SK-N-MC (cell line): ENCODE results near the gene DCUN1D4.
"Not testable (repeated sequence)": the region's sequence is repeated elsewhere in the genome, so short reads cannot be mapped to it uniquely, and the experiment has no call there.

Source experiments
- DNase-seq: peaks from one replicate; pipeline ENCODE4 v3.0.0-alpha.2; 2011; ENCODE audit warnings: low read depth, low spot score
- H3K27ac ChIP-seq: fragments of 200-600 bp; sonication (generic); 2 replicates; pipeline ENCODE4 v1.5.1; 2016; ENCODE audit warnings: mixed run types
- H3K36me3 ChIP-seq: fragments of 200-600 bp; sonication (generic); 2 replicates; pipeline ENCODE4 v1.6.1; 2017; ENCODE audit warnings: antibody characterized with exemption, low read length, mixed read lengths; ENCODE audit not compliant: insufficient read depth
- H3K4me3 ChIP-seq: fragments of 200-600 bp; sonication (generic); 2 replicates; pipeline ENCODE4 v1.5.1; 2016
- H3K9ac ChIP-seq: fragments of 200-600 bp; sonication (generic); 2 replicates; pipeline ENCODE4 v1.8.0; 2017; ENCODE audit warnings: mixed run types, mixed read lengths; ENCODE audit not compliant: insufficient read length
- H3K9me3 ChIP-seq: fragments of 200-600 bp; sonication (generic); 2 replicates; pipeline ENCODE4 v1.6.1; 2017; ENCODE audit warnings: low read depth, mild to moderate bottlenecking, antibody characterized with exemption, low read length, moderate library complexity, mixed read lengths
- EZH2 ChIP-seq: fragments of 200-600 bp; sonication (generic); IDR thresholded peaks from one replicate; pipeline ENCODE4 v1.6.1; 2017; ENCODE audit warnings: antibody characterized with exemption
- FOXP2 ChIP-seq: optimal IDR thresholded peaks from 2 replicates; pipeline ENCODE3; 2011; ENCODE audit warnings: mild to moderate bottlenecking, moderate library complexity; ENCODE audit not compliant: insufficient read depth; ENCODE audit errors: extremely low read length, control extremely low read depth
- POLR2AphosphoS5 ChIP-seq: IDR thresholded peaks from 2 replicates; pipeline ENCODE4 v1.6.1; 2012; ENCODE audit warnings: mild to moderate bottlenecking, low read depth, low read length, borderline replicate concordance

DCUN1D4 gene

GRCh38 chr4:51874551-51874950, 31.6 kb downstream of the DCUN1D4 start:
- TF ChIP-seq EZH2 (no peak), FOXP2 (no peak), POLR2AphosphoS5 (no peak)
- H3K27ac ChIP-seq = no peak overlapping the region
- no peak overlapping the region for H3K4me3 ChIP-seq
- H3K9me3 ChIP-seq = no peaks in the 10 kb centered on the region
- H3K36me3 ChIP-seq = peaks cover 45% of the 10 kb centered on the region
- H3K9ac ChIP-seq = no peak overlapping the region
- no peak for DNase-seq

DNA sequence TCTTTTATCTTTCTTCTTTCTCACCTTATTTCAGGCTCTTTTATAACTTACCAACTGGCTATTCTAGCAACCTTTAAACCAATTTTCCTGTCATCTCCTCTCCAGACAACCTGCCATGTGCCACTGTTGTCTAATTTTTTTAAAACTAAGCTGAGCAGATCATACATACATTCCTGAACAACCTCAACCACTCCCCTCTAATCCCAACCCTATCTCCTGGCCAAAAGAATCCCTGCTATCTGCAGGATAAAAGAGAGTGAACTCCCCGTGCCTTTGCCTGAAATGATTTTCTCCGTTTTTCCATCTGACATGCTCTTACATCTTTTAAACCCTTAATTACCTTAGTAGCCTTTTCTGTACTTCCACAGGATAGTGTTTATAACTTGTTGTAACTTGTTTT, 35.5 kb downstream of the DCUN1D4 start:
- TF ChIP-seq POLR2AphosphoS5 (no peak), FOXP2 (no peak), EZH2 (no peak)
- no peak overlapping the region for H3K9ac ChIP-seq
- no peak overlapping the region for H3K27ac ChIP-seq
- peaks cover 34% of the 10 kb centered on the region for H3K36me3 ChIP-seq
- no peak overlapping the region for H3K4me3 ChIP-seq
- no peak for DNase-seq
- H3K9me3 ChIP-seq = no peaks in the 10 kb centered on the region

DNA sequence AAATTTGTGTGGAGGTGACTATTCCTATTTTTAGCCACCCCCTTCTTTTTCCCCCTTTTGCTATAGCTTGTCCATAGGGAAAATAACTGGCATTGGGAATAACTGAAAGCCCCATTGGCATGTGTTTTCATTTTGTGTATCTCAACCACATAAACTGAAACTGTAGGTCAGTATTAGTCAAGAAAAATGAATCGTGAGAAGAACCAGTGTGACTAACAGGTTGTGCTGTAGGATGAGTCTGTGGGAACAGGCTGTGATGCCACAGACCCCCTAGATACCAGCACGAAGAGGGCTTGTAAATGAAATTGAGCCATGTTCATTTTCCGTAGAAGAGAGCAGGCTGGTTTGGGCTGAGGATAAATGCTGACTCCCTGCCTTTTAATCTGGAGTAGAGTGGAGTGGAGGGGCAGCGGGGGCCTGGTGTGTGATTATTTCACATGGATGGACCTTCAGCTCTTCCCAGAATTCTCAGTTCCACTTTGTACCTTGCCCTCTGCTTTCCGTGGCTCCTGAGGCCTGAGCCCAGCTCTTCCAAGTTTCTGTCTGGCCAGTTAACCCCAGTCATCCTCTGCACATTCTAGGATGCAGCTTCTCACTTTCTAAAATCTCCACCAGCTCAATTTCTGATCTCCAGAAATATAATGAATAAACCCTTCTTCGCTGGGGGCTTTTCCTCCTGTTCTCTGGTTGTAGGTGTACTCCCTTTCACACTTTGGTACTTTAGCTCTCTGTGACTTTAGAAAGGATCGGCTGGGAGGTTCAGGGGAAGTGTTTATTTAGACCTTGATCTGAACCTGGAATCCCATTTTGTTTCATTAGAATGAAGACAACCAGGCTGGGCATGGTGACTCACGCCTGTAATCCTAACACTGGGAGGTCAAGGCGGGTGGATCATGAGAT, 37.3 kb downstream of the DCUN1D4 start:
- no peak for DNase-seq
- no peak overlapping the region for H3K9ac ChIP-seq
- no peak overlapping the region for H3K4me3 ChIP-seq
- no peak for TF ChIP-seq FOXP2
- no peak for TF ChIP-seq EZH2
- no peak for TF ChIP-seq POLR2AphosphoS5
- no peaks in the 10 kb centered on the region for H3K9me3 ChIP-seq
- no peak overlapping the region for H3K27ac ChIP-seq
- H3K36me3 ChIP-seq = peaks cover 21% of the 10 kb centered on the region

DNA sequence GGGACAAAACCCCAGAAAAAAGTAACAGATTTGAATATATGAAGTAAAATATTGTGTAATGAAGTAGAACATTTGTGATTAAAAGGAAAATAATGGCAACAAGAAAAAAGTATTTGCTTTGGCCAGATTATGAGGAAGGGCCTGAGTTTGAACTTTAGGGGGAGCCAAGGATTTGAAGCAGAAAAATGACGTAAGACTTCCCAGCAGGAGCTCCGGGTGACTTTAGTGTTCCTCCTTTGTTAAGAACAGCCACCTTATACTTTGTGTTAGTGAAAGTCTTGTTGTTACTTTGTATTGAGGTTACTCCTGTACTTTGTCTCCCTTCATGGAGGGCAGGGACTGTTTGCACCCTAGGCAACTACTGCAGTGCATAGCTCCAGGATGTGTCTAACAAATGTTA, 41.1 kb downstream of the DCUN1D4 start:
- DNase-seq = no peak
- H3K4me3 ChIP-seq = no peak overlapping the region
- H3K9me3 ChIP-seq = no peaks in the 10 kb centered on the region
- peaks cover 12% of the 10 kb centered on the region for H3K36me3 ChIP-seq
- TF ChIP-seq POLR2AphosphoS5 (no peak), EZH2 (no peak), FOXP2 (no peak)
- no peak overlapping the region for H3K9ac ChIP-seq
- no peak overlapping the region for H3K27ac ChIP-seq

- Histone ChIP-seq H3K27ac (no peak overlapping the region), H3K36me3 (peaks cover 17% of the 10 kb centered on the region), H3K9me3 (no peaks in the 10 kb centered on the region), H3K9ac (no peak overlapping the region), H3K4me3 (no peak overlapping the region)
- DNase-seq = no peak
- TF ChIP-seq EZH2 = no peak
- no peak for TF ChIP-seq POLR2AphosphoS5
- TF ChIP-seq FOXP2 = no peak
Observed at GRCh38 chr4:51884606-51885005, 41.7 kb downstream of the DCUN1D4 start.

DNA sequence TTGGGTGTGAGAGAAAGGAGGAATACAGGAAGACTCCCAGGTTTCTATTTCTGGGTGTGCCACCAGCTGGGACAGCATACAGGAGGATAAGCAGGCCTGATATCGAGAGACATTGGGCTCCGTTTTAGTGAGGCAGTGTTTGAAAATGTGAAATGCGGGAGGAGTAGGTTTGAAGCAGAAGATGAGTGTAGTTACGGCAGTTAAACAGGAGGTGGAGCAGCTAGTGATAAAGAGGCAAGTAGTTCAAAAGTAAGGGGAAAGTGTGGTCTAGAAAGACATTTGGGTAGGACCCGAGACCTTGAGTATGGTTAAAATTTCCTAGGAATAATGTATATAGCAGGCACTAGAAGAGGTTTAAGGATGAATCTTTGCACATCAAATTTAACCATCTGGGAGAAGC, 42.4 kb downstream of the DCUN1D4 start:
- no peak overlapping the region for H3K27ac ChIP-seq
- H3K9ac ChIP-seq = no peak overlapping the region
- no peaks in the 10 kb centered on the region for H3K9me3 ChIP-seq
- no peak overlapping the region for H3K4me3 ChIP-seq
- TF ChIP-seq FOXP2 (no peak), EZH2 (no peak), POLR2AphosphoS5 (no peak)
- no peak for DNase-seq
- H3K36me3 ChIP-seq = peaks cover 17% of the 10 kb centered on the region

DNA sequence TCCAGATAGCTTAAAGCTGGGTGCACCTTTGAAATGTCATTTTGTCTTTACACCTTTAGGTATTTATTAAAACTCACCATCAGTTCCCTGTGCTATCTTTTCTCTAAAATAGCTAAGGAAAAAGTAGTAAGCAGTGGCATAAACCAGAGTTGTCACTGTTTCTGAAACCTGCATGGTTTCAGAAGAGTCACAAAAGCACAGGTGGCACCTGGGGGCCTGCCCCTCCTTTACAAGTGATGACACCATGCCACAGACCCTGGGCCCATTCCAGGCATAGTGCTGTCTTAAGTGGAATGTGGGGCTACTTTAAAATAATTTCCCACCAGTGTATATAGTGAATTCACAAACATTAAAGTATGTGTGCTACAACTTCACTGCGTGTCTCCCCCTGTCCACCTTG, 47.8 kb downstream of the DCUN1D4 start:
- TF ChIP-seq EZH2 (no peak), POLR2AphosphoS5 (no peak), FOXP2 (no peak)
- peaks cover 26% of the 10 kb centered on the region for H3K36me3 ChIP-seq
- no peak overlapping the region for H3K9ac ChIP-seq
- H3K4me3 ChIP-seq = no peak overlapping the region
- no peak overlapping the region for H3K27ac ChIP-seq
- no peaks in the 10 kb centered on the region for H3K9me3 ChIP-seq
- DNase-seq = no peak

- H3K36me3 ChIP-seq = peaks cover 15% of the 10 kb centered on the region; the same call in 1 of the 2 replicates
- not testable (repeated sequence) for H3K9me3 ChIP-seq, H3K27ac ChIP-seq, H3K4me3 ChIP-seq, DNase-seq, H3K9ac ChIP-seq
Observed at GRCh38 chr4:51893402-51893801, 50.4 kb downstream of the DCUN1D4 start.
